BJ (cell line): ENCODE results near the gene HTR1B. TPM values are rescaled to one million over a fixed set of nuclear protein-coding genes. Genes with fewer than 3 reads are reported as not detected.

Source experiments
- CTCF ChIA-PET: fragments of 350-600 bp; formaldehyde crosslinking; extraction: SDS; loops from one replicate; lab custom pipeline; 2021; ENCODE audit warnings: antibody characterized with exemption, inconsistent platforms; lab: Yijun Ruan, JAX
- POLR2A ChIA-PET: fragments of 300-600 bp; sonication (Branson Sonifier 250); formaldehyde crosslinking; extraction: SDS; loops from one replicate; lab custom pipeline; 2021; ENCODE audit warnings: antibody characterized with exemption; lab: Charles Lee
- DNase-seq: peaks from one replicate; pipeline ENCODE4 v3.0.0-alpha.2; 2011; ENCODE audit warnings: low read depth
- H3K27me3 ChIP-seq: 2 replicates; pipeline ENCODE4 v1.6.0; 2011; ENCODE audit warnings: low read length; ENCODE audit not compliant: control insufficient read depth, insufficient read depth
- H3K36me3 ChIP-seq: 2 replicates; pipeline ENCODE4 v1.5.1; 2011; ENCODE audit warnings: low read length; ENCODE audit not compliant: control insufficient read depth, insufficient read depth
- H3K4me3 ChIP-seq: 2 replicates; pipeline ENCODE4 v1.5.1; 2011; ENCODE audit warnings: low read depth, mild to moderate bottlenecking, control low read depth, low read length
- polyA plus RNA-seq: library from polyadenylated mRNA; depleted of rRNA; stranded (reverse); fragments of >200 nt; gene quantifications from 2 replicates; pipeline ENCODE4 v1.2.3, GENCODE V29; 2011
- TF ChIP-seq, protein P1 (sequence below): IDR thresholded peaks from 2 replicates; pipeline ENCODE4 v1.5.1; 2011; ENCODE audit warnings: low read depth, mild to moderate bottlenecking, control low read depth, inconsistent platforms, low read length, moderate library complexity; ENCODE audit not compliant: insufficient read depth

The HTR1B gene
- polyA plus RNA-seq, 1 experiment, result 3.1 TPM

DNA sequence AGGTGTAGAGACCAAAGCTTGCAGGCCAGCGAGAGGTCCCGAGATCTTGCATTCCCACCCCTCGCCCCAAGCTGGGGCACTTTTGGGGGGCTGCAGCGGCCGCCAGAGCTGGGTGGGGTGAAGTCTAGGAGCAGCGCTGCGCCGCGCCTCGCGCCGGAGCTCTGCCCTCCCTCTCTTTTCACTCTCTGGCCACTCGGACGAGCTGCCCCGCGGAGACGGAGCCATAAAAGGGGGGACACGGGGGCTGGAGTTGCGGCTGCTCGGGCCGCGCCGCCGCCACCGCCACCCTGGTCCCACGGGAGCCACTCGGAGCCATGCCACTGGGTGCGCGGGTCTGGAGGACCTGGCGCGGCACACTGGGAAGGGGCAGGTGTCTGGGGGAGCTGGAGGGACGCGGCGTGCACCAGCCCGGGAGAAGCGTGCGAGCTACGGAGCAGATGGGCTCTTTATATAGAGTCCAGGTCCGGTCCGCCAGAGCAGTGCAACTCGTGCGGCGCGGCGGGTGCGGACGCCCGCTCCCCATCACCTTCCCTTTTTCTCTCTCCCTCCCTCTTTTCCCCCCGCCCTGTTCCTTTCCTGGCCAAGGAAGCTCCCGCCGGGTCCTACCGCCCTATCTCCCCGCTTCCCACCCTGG is 687 bp upstream of the HTR1B start:
- Histone ChIP-seq H3K27me3 (peaks cover 11% of the 10 kb centered on the region), H3K4me3 (peak overlapping the region; percentile 52), H3K36me3 (no peaks in the 10 kb centered on the region)
- ChIA-PET CTCF (interaction anchor here (0.9 to 4.0 kb wide), 6 partner anchors 9 to 1571 kb away, joined by 3 to 26 read pairs (median 6); no protein-coding TSS in a partner anchor), POLR2A (no interaction called here)
- no peak for DNase-seq
- TF ChIP-seq, protein P1, sequence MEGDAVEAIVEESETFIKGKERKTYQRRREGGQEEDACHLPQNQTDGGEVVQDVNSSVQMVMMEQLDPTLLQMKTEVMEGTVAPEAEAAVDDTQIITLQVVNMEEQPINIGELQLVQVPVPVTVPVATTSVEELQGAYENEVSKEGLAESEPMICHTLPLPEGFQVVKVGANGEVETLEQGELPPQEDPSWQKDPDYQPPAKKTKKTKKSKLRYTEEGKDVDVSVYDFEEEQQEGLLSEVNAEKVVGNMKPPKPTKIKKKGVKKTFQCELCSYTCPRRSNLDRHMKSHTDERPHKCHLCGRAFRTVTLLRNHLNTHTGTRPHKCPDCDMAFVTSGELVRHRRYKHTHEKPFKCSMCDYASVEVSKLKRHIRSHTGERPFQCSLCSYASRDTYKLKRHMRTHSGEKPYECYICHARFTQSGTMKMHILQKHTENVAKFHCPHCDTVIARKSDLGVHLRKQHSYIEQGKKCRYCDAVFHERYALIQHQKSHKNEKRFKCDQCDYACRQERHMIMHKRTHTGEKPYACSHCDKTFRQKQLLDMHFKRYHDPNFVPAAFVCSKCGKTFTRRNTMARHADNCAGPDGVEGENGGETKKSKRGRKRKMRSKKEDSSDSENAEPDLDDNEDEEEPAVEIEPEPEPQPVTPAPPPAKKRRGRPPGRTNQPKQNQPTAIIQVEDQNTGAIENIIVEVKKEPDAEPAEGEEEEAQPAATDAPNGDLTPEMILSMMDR, result no peak

DNA sequence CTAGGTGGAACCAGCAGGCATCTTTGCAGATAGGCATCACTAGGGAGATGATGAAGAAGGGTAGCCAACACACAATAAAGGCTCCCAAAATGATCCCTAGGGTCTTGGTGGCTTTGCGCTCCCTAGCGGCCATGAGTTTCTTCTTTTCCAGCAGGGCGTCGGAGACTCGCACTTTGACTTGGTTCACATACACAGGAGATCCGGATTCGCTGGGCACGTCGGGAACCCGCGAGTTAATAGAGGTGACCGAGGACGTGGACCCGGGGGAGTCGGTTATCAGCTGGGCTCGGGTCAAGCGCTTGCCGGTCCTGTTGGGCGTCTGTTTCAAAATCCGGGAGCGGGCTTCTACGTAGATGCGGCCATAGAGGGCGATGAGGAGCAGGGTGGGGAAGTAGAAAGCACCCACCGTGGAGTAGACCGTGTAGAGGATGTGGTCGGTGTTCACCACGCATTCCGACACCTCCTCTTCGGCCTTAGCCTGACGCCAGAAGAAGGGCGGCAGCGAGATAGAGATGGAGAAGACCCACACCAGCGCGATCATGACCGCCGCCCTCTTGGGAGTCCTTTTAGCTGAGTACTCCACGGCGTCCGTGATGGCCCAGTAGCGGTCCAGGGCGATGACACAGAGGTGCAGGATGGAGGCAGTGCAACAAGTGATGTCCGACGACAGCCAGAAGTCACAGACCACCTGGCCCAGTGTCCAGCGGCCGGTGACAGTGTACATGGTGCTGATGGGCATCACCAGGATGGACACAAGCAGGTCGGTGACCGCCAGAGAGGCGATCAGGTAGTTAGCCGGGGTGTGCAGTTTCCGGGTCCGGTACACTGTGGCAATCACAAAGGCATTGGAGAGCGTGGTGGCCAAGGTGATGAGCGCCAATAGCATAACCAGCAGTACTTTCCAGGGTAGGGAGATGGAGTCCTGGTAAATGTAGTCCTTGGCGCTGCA is 658 bp downstream of the HTR1B start:
- Histone ChIP-seq H3K4me3 (peak overlapping the region; percentile 52), H3K36me3 (no peaks in the 10 kb centered on the region), H3K27me3 (peaks cover 11% of the 10 kb centered on the region)
- POLR2A ChIA-PET, result no interaction called here
- TF ChIP-seq, protein P1, result peak; percentile 46
- CTCF ChIA-PET, result interaction anchor here (0.7 to 3.1 kb wide), 3 partner anchors 180 to 1529 kb away, joined by 3 to 24 read pairs (median 3); no protein-coding TSS in a partner anchor
- DNase-seq, result no peak

DNA sequence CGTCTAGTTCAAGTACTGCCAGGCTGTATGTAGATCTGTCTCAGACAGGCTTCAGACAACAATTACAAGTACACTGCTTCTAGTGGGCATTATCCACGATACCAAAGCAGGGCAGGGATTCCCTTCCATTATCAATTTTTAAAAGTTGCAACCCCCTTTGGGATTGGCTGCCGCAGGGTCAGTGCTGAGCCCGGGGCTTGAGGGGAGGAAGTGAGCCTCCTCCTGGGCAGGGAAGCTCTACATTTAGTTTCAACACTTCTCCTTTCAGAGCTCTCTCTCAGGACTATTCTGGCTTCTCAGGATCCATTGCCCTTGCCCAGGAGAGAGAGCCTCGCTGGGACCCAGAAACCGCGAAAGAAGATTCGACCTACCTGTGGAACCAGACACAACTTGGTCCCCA is 1.5 kb downstream of the HTR1B start:
- no peak for DNase-seq
- POLR2A ChIA-PET, result no interaction called here

DNA sequence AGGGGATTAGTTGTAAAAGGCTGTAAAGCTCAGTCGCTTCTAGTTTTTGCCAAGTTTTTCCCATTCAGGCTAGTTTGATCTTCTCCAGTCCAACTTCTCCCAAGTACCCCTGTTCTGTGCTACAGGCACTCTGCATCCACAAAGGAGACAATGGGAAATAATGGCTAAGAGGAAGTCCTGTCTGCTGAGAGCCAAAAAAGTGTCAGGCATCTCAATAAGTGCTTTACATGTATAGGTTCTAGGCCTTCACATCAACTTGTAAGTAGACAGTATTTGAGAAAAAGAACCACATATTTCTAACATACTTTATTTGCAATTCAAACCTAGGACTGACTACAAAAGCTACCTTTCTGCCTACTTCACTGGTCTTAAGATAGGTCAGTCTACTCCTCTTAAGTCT is 4.9 kb downstream of the HTR1B start:
- Histone ChIP-seq H3K27me3 (peaks cover 2% of the 10 kb centered on the region), H3K4me3 (no peak overlapping the region), H3K36me3 (no peaks in the 10 kb centered on the region)
- ChIA-PET CTCF (interaction anchor here (0.6 to 2.1 kb wide), 2 partner anchors 8 to 11 kb away, joined by 3 to 7 read pairs; no protein-coding TSS in a partner anchor), POLR2A (no interaction called here)
- TF ChIP-seq, protein P1, result no peak
- no peak for DNase-seq

More for the DNA sequence above, 1.5 kb downstream of the HTR1B start:
- peaks cover 11% of the 10 kb centered on the region for H3K27me3 ChIP-seq
- TF ChIP-seq, protein P1, result no peak
- H3K36me3 ChIP-seq, result no peaks in the 10 kb centered on the region
- no peak overlapping the region for H3K4me3 ChIP-seq
- CTCF ChIA-PET, result interaction anchor here (0.6 kb wide), 1 partner anchor 764 kb away, joined by 3 read pairs; no protein-coding TSS in a partner anchor
